Measurements from ENCODE around the gene SPANXB1. TPM values are rescaled to one million over a fixed set of nuclear protein-coding genes. Genes with fewer than 3 reads are reported as not detected.
"Not testable (repeated sequence)": the region's sequence is repeated elsewhere in the genome, so short reads cannot be mapped to it uniquely, and the experiment has no call there.

Gene SPANXB1
- total RNA-seq, 1 donor from 2014 or later, result not detected

- H3K27ac Mint-ChIP-seq (ENCODE audit: unreplicated experiment); H3K36me3 Mint-ChIP-seq (ENCODE audit: low read depth); H3K4me3 Mint-ChIP-seq (ENCODE audit: unreplicated experiment); DNase-seq (ENCODE audit: low spot score); H3K9me3 Mint-ChIP-seq (ENCODE audit: low read depth); H3K4me1 Mint-ChIP-seq (ENCODE audit: low read depth); H3K27me3 Mint-ChIP-seq (ENCODE audit: low read depth): not testable (repeated sequence)
Measured at GRCh38 chrX:141049878-141050277, 47.5 kb downstream of the SPANXB1 start.

- DNase-seq (ENCODE audit: low spot score); H3K27me3 Mint-ChIP-seq (ENCODE audit: low read depth); H3K4me3 Mint-ChIP-seq (ENCODE audit: unreplicated experiment); H3K36me3 Mint-ChIP-seq (ENCODE audit: low read depth); H3K9me3 Mint-ChIP-seq (ENCODE audit: low read depth); H3K4me1 Mint-ChIP-seq (ENCODE audit: low read depth); H3K27ac Mint-ChIP-seq (ENCODE audit: unreplicated experiment): not testable (repeated sequence)
Measured at GRCh38 chrX:141052098-141052497, 49.7 kb downstream of the SPANXB1 start.

Other genes with a start within 250 kb of the SPANXB1 start
- gene LDOC1, start 174.5 kb downstream of the SPANXB1 start, total RNA-seq, result 28.6 to 33.8 TPM (median 30.9 TPM) in 3 replicates
- not detected in 3 replicates for gene SPANXC, start 239.9 kb downstream of the SPANXB1 start, total RNA-seq